NCI-H524 treated with DMSO at 0.1 percent for 48 hours (cell line): ENCODE data around the gene ZIC4.

Source experiments
- DNase-seq: peaks from one replicate; lab custom pipeline; 2025; lab: John Stamatoyannopoulos, UW

The ZIC4 gene

GRCh38 chr3:147417551-147418295, 11.4 kb upstream of the ZIC4 start:
- DNase-seq, result no peak

- no peak for DNase-seq
These were observed 10.6 kb upstream of the ZIC4 start for GRCh38 chr3:147416931-147417330.

GRCh38 chr3:147415874-147416273, 9.5 kb upstream of the ZIC4 start:
- no peak for DNase-seq

GRCh38 chr3:147415286-147415685, 8.9 kb upstream of the ZIC4 start:
- no peak for DNase-seq

GRCh38 chr3:147414390-147415138, 8.2 kb upstream of the ZIC4 start:
- DNase-seq, result no peak

GRCh38 chr3:147413686-147414389, 7.5 kb upstream of the ZIC4 start:
- DNase-seq, result no peak

GRCh38 chr3:147412917-147413685, 6.8 kb upstream of the ZIC4 start:
- no peak for DNase-seq

- no peak for DNase-seq
These were observed 6.0 kb upstream of the ZIC4 start for GRCh38 chr3:147412261-147412916.

- DNase-seq, result no peak
These were observed 5.5 kb upstream of the ZIC4 start for GRCh38 chr3:147411815-147412241.

GRCh38 chr3:147411238-147411814, 5.0 kb upstream of the ZIC4 start:
- no peak for DNase-seq

GRCh38 chr3:147410526-147411237, 4.3 kb upstream of the ZIC4 start:
- DNase-seq, result no peak

GRCh38 chr3:147410116-147410525, 3.8 kb upstream of the ZIC4 start:
- no peak for DNase-seq

GRCh38 chr3:147409143-147410115, 3.1 kb upstream of the ZIC4 start, which contains the start of gene ZIC1:
TSS of gene ZIC1 (plus strand) at chr3:147409365. CDS start at chr3:147410113, 748 bp downstream.
- peak; percentile 54 for DNase-seq

- DNase-seq, result no peak
These were observed 2.1 kb upstream of the ZIC4 start for GRCh38 chr3:147408188-147409100.

- DNase-seq, result no peak
These were observed 1.3 kb upstream of the ZIC4 start for GRCh38 chr3:147407498-147408187.

- no peak for DNase-seq
These were observed 763 bp upstream of the ZIC4 start for GRCh38 chr3:147407114-147407497.

- no peak for DNase-seq
These were observed 914 bp downstream of the ZIC4 start for GRCh38 chr3:147405231-147406027.
